ENCODE data around the gene FUZ. TPM values are rescaled to one million over a fixed set of nuclear protein-coding genes. Genes with fewer than 3 reads are reported as not detected.

Gene FUZ
- total and polyA plus RNA-seq, 4 donors: 3.8 to 12.5 (median 7.0) TPM

- Histone ChIP-seq H3K9me3 (ENCODE audit: control insufficient read depth in 4 of 4, low read length in 3 of 4) (no peaks in the 10 kb centered on the region), H3K9ac (ENCODE audit: low read depth in 1 of 2, low read length in 2 of 2) (no peak overlapping the region), H3K27me3 (ENCODE audit: control insufficient read depth in 4 of 4, insufficient read depth in 4 of 4, low read length in 3 of 4) (no peaks in the 10 kb centered on the region), H3K4me3 (ENCODE audit: low read depth in 1 of 3, low read length in 3 of 3) (no peak overlapping the region), H3K36me3 (ENCODE audit: control insufficient read depth in 4 of 4, insufficient read depth in 3 of 4, low read depth in 1 of 4, low read length in 3 of 4) (peaks cover 6 to 43% (median 23%) of the 10 kb centered on the region in 4 donors), H3K4me1 (ENCODE audit: control insufficient read depth in 4 of 4, insufficient read depth in 4 of 4, low read length in 3 of 4) (no peaks in the 10 kb centered on the region), H3K27ac (ENCODE audit: low read depth in 1 of 2, low read length in 2 of 2) (no peak overlapping the region)
- 98% methylated on average over 9 of the region's 9 CpGs for WGBS
- no peak for DNase-seq (ENCODE audit: low spot score)
- TF ChIP-seq CTCF (IDR thresholded peaks at IDR 0.05; ENCODE audit: low read depth, low read length, missing input control): no peak
- no peak for TF ChIP-seq HNF4G (IDR thresholded peaks at IDR 0.05)
- TF ChIP-seq ZBTB33 (IDR thresholded peaks at IDR 0.05): no peak
- TF ChIP-seq SP1 (IDR thresholded peaks at IDR 0.05): no peak
- TF ChIP-seq REST (IDR thresholded peaks at IDR 0.05): no peak
- TF ChIP-seq FOXA2 (IDR thresholded peaks at IDR 0.05): no peak
- TF ChIP-seq NR2F2 (IDR thresholded peaks at IDR 0.05): no peak
- no peak for TF ChIP-seq RAD21 (IDR thresholded peaks at IDR 0.05)
- no peak for TF ChIP-seq ATF3 (IDR thresholded peaks at IDR 0.05)
- TF ChIP-seq GABPA (IDR thresholded peaks at IDR 0.05 in 1 of 2, conservative IDR thresholded peaks at IDR 0.05 in 1 of 2): no peak
Observed at GRCh38 chr19:49837425-49837824, 24.3 kb upstream of the FUZ start.

- Histone ChIP-seq H3K36me3 (ENCODE audit: control insufficient read depth in 4 of 4, insufficient read depth in 3 of 4, low read depth in 1 of 4, low read length in 3 of 4) (peaks cover 9 to 46% (median 26%) of the 10 kb centered on the region in 4 donors), H3K27ac (ENCODE audit: low read depth in 1 of 2, low read length in 2 of 2) (no peak overlapping the region), H3K9me3 (ENCODE audit: control insufficient read depth in 4 of 4, low read length in 3 of 4) (no peaks in the 10 kb centered on the region), H3K4me1 (ENCODE audit: control insufficient read depth in 4 of 4, insufficient read depth in 4 of 4, low read length in 3 of 4) (no peaks in the 10 kb centered on the region), H3K9ac (ENCODE audit: low read depth in 1 of 2, low read length in 2 of 2) (no peak overlapping the region), H3K4me3 (ENCODE audit: low read depth in 1 of 3, low read length in 3 of 3) (no peak overlapping the region), H3K27me3 (ENCODE audit: control insufficient read depth in 4 of 4, insufficient read depth in 4 of 4, low read length in 3 of 4) (no peaks in the 10 kb centered on the region)
- DNase-seq (ENCODE audit: low spot score): no peak
- 94% methylated on average over 5 of the region's 5 CpGs for WGBS
- TF ChIP-seq HNF4A (conservative IDR thresholded peaks at IDR 0.05) (no peak), CTCF (IDR thresholded peaks at IDR 0.05; ENCODE audit: low read depth, low read length, missing input control) (no peak), MAX (IDR thresholded peaks at IDR 0.05) (no peak), EGR1 (IDR thresholded peaks at IDR 0.05; ENCODE audit: low read depth in 2 of 2) (no peak), RAD21 (IDR thresholded peaks at IDR 0.05) (no peak), FOXA2 (IDR thresholded peaks at IDR 0.05) (no peak), JUND (IDR thresholded peaks at IDR 0.05) (no peak), GABPA (IDR thresholded peaks at IDR 0.05 in 1 of 2, conservative IDR thresholded peaks at IDR 0.05 in 1 of 2) (no peak), YY1 (IDR thresholded peaks at IDR 0.05) (no peak), RXRA (IDR thresholded peaks at IDR 0.05) (no peak), ATF3 (IDR thresholded peaks at IDR 0.05) (no peak), ZBTB33 (IDR thresholded peaks at IDR 0.05) (no peak), SP1 (IDR thresholded peaks at IDR 0.05) (no peak)
Observed at GRCh38 chr19:49837009-49837310, 23.9 kb upstream of the FUZ start.

All from liver (tissue), 9 donors.